ENCODE measurements around the gene TMBIM1. TPM values are rescaled to one million over a fixed set of nuclear protein-coding genes. Genes with fewer than 3 reads are reported as not detected.

TMBIM1 gene
- total RNA-seq, 5 donors from 2014 or later (not counting 1 experiment from before 2014, with no cell fraction given): 78.8 to 166 (median 144) TPM

GRCh38 chr2:218236829-218237228, 55.5 kb downstream of the TMBIM1 start:
- Histone ChIP-seq H3K36me3 (ENCODE audit: control insufficient read depth in 2 of 2, extremely low read depth in 1 of 2, insufficient read depth in 1 of 2, low read length in 1 of 2) (peaks cover 19 to 91% of the 10 kb centered on the region in 2 donors), H3K27me3 (replicated peaks in 1 of 2; ENCODE audit: control insufficient read depth in 2 of 2, extremely low read depth in 1 of 2, insufficient read depth in 2 of 2, low read length in 1 of 2) (no peaks in the 10 kb centered on the region), H3K4me1 (ENCODE audit: control insufficient read depth in 1 of 2, extremely low read depth in 1 of 2, insufficient read depth in 2 of 2, low read length in 2 of 2) (peaks cover 3% of the 10 kb centered on the region in 2 experiments), H3K4me3 (ENCODE audit: control insufficient read depth in 1 of 2, extremely low read depth in 1 of 2, low read length in 1 of 2) (no peak overlapping the region), H3K9me3 (no peaks in the 10 kb centered on the region), H3K27ac (ENCODE audit: low read length) (no peak overlapping the region)
- no peak overlapping the region for H3K27ac Mint-ChIP-seq
- H3K36me3 Mint-ChIP-seq: peaks cover 60% of the 10 kb centered on the region
- DNase-seq (no peak), ATAC-seq (replicated peaks in 1 of 4) (no peak)
- H3K4me1 Mint-ChIP-seq: peaks cover 21 to 36% (median 26%) of the 10 kb centered on the region in 3 donors
- H3K27me3 Mint-ChIP-seq: no peaks in the 10 kb centered on the region
- POLR2A ChIA-PET: no interaction called here
- CTCF ChIA-PET: no interaction called here
- WGBS (ENCODE audit: insufficient coverage): no CpG with 5 or more reads among the region's 4 CpGs
- H3K4me3 Mint-ChIP-seq: no peak overlapping the region
- no peaks in the 10 kb centered on the region for H3K9me3 Mint-ChIP-seq

- ATAC-seq (replicated peaks in 1 of 4): no peak
- CTCF ChIA-PET: no interaction called here
These were observed 57.3 kb downstream of the TMBIM1 start for GRCh38 chr2:218235017-218235416.

GRCh38 chr2:218234521-218234920, 57.8 kb downstream of the TMBIM1 start:
- Mint-ChIP-seq H3K36me3 (peaks cover 60% of the 10 kb centered on the region), H3K27me3 (no peaks in the 10 kb centered on the region), H3K4me3 (no peak overlapping the region), H3K9me3 (no peaks in the 10 kb centered on the region), H3K4me1 (peaks cover 29 to 49% (median 39%) of the 10 kb centered on the region in 3 donors), H3K27ac (peak overlapping the region in 1 of 2 donors; percentile 44)
- no CpG with 5 or more reads among the region's 3 CpGs for WGBS (ENCODE audit: insufficient coverage)
- ChIA-PET POLR2A (interaction anchor here in 1 of 2 donors (1.7 kb wide), 1 partner anchor 18 kb away, joined by 4 read pairs; no protein-coding TSS in a partner anchor), CTCF (interaction anchor here in 1 of 2 donors (1.4 kb wide), 1 partner anchor 20 kb away, joined by 3 read pairs; no protein-coding TSS in a partner anchor)
- no peak overlapping the region for H3K4me3 ChIP-seq (ENCODE audit: control insufficient read depth in 1 of 2, extremely low read depth in 1 of 2, low read length in 1 of 2)
- no peak overlapping the region for H3K27ac ChIP-seq (ENCODE audit: low read length)
- H3K9me3 ChIP-seq: no peaks in the 10 kb centered on the region
- H3K36me3 ChIP-seq (ENCODE audit: control insufficient read depth in 2 of 2, extremely low read depth in 1 of 2, insufficient read depth in 1 of 2, low read length in 1 of 2): peaks cover 14 to 92% of the 10 kb centered on the region in 2 donors
- no peaks in the 10 kb centered on the region for H3K27me3 ChIP-seq (replicated peaks in 1 of 2; ENCODE audit: control insufficient read depth in 2 of 2, extremely low read depth in 1 of 2, insufficient read depth in 2 of 2, low read length in 1 of 2)
- ATAC-seq (replicated peaks in 1 of 4) (no peak), DNase-seq (no peak)
- H3K4me1 ChIP-seq (ENCODE audit: control insufficient read depth in 1 of 2, extremely low read depth in 1 of 2, insufficient read depth in 2 of 2, low read length in 2 of 2): peaks cover 18 to 22% of the 10 kb centered on the region in 2 experiments

More at GRCh38 chr2:218235017-218235416, 57.3 kb downstream of the TMBIM1 start:
- POLR2A ChIA-PET: interaction anchor here (0.8 to 1.4 kb wide), 3 partner anchors 13 to 20 kb away, joined by 3 to 7 read pairs (median 5); partner anchors contain the start of gene ARPC2 (in 1 of the 2)
- peaks cover 13 to 18% of the 10 kb centered on the region in 2 experiments for H3K4me1 ChIP-seq (ENCODE audit: control insufficient read depth in 1 of 2, extremely low read depth in 1 of 2, insufficient read depth in 2 of 2, low read length in 2 of 2)
- H3K27ac Mint-ChIP-seq: peak overlapping the region in 1 of 2 donors; percentile 44
- H3K27ac ChIP-seq (ENCODE audit: low read length): no peak overlapping the region
- peaks cover 29 to 44% (median 34%) of the 10 kb centered on the region in 3 donors for H3K4me1 Mint-ChIP-seq
- no peak for DNase-seq
- H3K36me3 ChIP-seq (ENCODE audit: control insufficient read depth in 2 of 2, extremely low read depth in 1 of 2, insufficient read depth in 1 of 2, low read length in 1 of 2): peaks cover 19 to 92% of the 10 kb centered on the region in 2 donors
- peaks cover 60% of the 10 kb centered on the region for H3K36me3 Mint-ChIP-seq
- H3K9me3 ChIP-seq: no peaks in the 10 kb centered on the region
- no peak overlapping the region for H3K4me3 Mint-ChIP-seq
- H3K27me3 ChIP-seq (replicated peaks in 1 of 2; ENCODE audit: control insufficient read depth in 2 of 2, extremely low read depth in 1 of 2, insufficient read depth in 2 of 2, low read length in 1 of 2): no peaks in the 10 kb centered on the region
- H3K4me3 ChIP-seq (ENCODE audit: control insufficient read depth in 1 of 2, extremely low read depth in 1 of 2, low read length in 1 of 2): no peak overlapping the region
- no peaks in the 10 kb centered on the region for H3K27me3 Mint-ChIP-seq
- no peaks in the 10 kb centered on the region for H3K9me3 Mint-ChIP-seq
- no CpG with 5 or more reads among the region's 2 CpGs for WGBS (ENCODE audit: insufficient coverage)

GRCh38 chr2:218233543-218233942, 58.8 kb downstream of the TMBIM1 start:
- H3K4me3 Mint-ChIP-seq: no peak overlapping the region
- no peak overlapping the region for H3K27ac ChIP-seq (ENCODE audit: low read length)
- H3K27me3 Mint-ChIP-seq: no peaks in the 10 kb centered on the region
- peak overlapping the region in 1 of 2 donors; percentile 69 for H3K27ac Mint-ChIP-seq
- no peak overlapping the region for H3K4me3 ChIP-seq (ENCODE audit: control insufficient read depth in 1 of 2, extremely low read depth in 1 of 2, low read length in 1 of 2)
- WGBS (ENCODE audit: insufficient coverage): no CpG with 5 or more reads among the region's 4 CpGs
- H3K4me1 ChIP-seq (ENCODE audit: control insufficient read depth in 1 of 2, extremely low read depth in 1 of 2, insufficient read depth in 2 of 2, low read length in 2 of 2): peaks cover 23 to 25% of the 10 kb centered on the region in 2 experiments
- no peak for ATAC-seq (replicated peaks in 1 of 4)
- DNase-seq: no peak
- no peaks in the 10 kb centered on the region for H3K9me3 ChIP-seq
- CTCF ChIA-PET: interaction anchor here (0.6 to 1.4 kb wide), 2 partner anchors 21 to 885 kb away, joined by 3 to 6 read pairs; no protein-coding TSS in a partner anchor
- peaks cover 6 to 85% of the 10 kb centered on the region in 2 donors for H3K36me3 ChIP-seq (ENCODE audit: control insufficient read depth in 2 of 2, extremely low read depth in 1 of 2, insufficient read depth in 1 of 2, low read length in 1 of 2)
- H3K4me1 Mint-ChIP-seq: peaks cover 38 to 53% (median 46%) of the 10 kb centered on the region in 3 donors
- H3K27me3 ChIP-seq (replicated peaks in 1 of 2; ENCODE audit: control insufficient read depth in 2 of 2, extremely low read depth in 1 of 2, insufficient read depth in 2 of 2, low read length in 1 of 2): no peaks in the 10 kb centered on the region
- H3K36me3 Mint-ChIP-seq: peaks cover 59% of the 10 kb centered on the region
- POLR2A ChIA-PET: interaction anchor here (0.8 to 1.7 kb wide), 3 partner anchors 10 to 17 kb away, joined by 3 to 4 read pairs (median 3); no protein-coding TSS in a partner anchor
- H3K9me3 Mint-ChIP-seq: no peaks in the 10 kb centered on the region

DNA sequence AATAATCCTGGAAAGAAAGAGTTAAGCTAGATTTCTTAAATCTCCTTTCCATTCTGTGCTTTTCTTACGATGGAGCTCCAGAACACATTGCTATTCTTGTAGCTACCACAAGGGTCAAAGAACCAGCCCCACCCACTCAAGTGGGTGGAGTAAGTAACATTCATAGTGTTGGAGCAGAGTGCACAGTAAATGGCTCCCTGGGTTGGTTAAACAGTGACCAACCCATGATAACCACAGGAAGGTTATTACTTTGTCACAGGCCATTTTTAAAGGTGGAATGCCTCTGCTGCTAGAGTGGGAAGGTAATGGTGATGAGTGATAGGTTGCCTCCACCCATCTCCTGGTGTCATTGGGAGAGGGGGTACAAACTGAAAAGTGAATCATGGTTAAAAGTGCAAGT, 61.4 kb downstream of the TMBIM1 start:
- no peaks in the 10 kb centered on the region for H3K9me3 Mint-ChIP-seq
- H3K4me3 ChIP-seq (ENCODE audit: control insufficient read depth in 1 of 2, extremely low read depth in 1 of 2, low read length in 1 of 2): no peak overlapping the region
- H3K4me1 ChIP-seq (ENCODE audit: control insufficient read depth in 1 of 2, extremely low read depth in 1 of 2, insufficient read depth in 2 of 2, low read length in 2 of 2): peaks cover 31 to 39% of the 10 kb centered on the region in 2 experiments
- no peaks in the 10 kb centered on the region for H3K9me3 ChIP-seq
- peak overlapping the region; percentile 90 to 92 for H3K27ac Mint-ChIP-seq
- no peaks in the 10 kb centered on the region for H3K27me3 Mint-ChIP-seq
- H3K4me3 Mint-ChIP-seq: peak overlapping the region; percentile 39 to 70 (median 62)
- H3K36me3 Mint-ChIP-seq: peaks cover 60% of the 10 kb centered on the region
- peaks cover 65 to 72% (median 68%) of the 10 kb centered on the region in 3 donors for H3K4me1 Mint-ChIP-seq
- no CpG with 5 or more reads among the region's 1 CpG for WGBS (ENCODE audit: insufficient coverage)
- peaks cover 14 to 81% of the 10 kb centered on the region in 2 donors for H3K36me3 ChIP-seq (ENCODE audit: control insufficient read depth in 2 of 2, extremely low read depth in 1 of 2, insufficient read depth in 1 of 2, low read length in 1 of 2)
- POLR2A ChIA-PET: interaction anchor here (0.7 to 1.1 kb wide), 8 partner anchors 9 to 427 kb away, joined by 3 to 6 read pairs (median 5); no protein-coding TSS in a partner anchor
- CTCF ChIA-PET: interaction anchor here (0.7 to 3.1 kb wide), 14 partner anchors 9 to 675 kb away, joined by 3 to 33 read pairs (median 4); partner anchors contain the start of genes AAMP (in 1 of the 2), ARPC2 (in 1 of the 2), CXCR1 (in 1 of the 2) and PNKD (in 1 of the 2)
- peak in 21 of 35 experiments; percentile 6 to 61 (median 25) for DNase-seq
- ATAC-seq (replicated peaks in 1 of 4): peak in 2 of 4 experiments; percentile 34 to 61
- H3K27me3 ChIP-seq (replicated peaks in 1 of 2; ENCODE audit: control insufficient read depth in 2 of 2, extremely low read depth in 1 of 2, insufficient read depth in 2 of 2, low read length in 1 of 2): no peaks in the 10 kb centered on the region
- H3K27ac ChIP-seq (ENCODE audit: low read length): peak overlapping the region; percentile 70

GRCh38 chr2:218229851-218230250, 62.5 kb downstream of the TMBIM1 start:
- Mint-ChIP-seq H3K27ac (peak overlapping the region; percentile 90 to 92), H3K27me3 (no peaks in the 10 kb centered on the region), H3K36me3 (peaks cover 63% of the 10 kb centered on the region), H3K4me1 (peaks cover 75 to 81% (median 78%) of the 10 kb centered on the region in 3 donors), H3K4me3 (peak overlapping the region in 2 of 3 donors; percentile 39 to 70), H3K9me3 (no peaks in the 10 kb centered on the region)
- Histone ChIP-seq H3K4me1 (ENCODE audit: control insufficient read depth in 1 of 2, extremely low read depth in 1 of 2, insufficient read depth in 2 of 2, low read length in 2 of 2) (peaks cover 41 to 42% of the 10 kb centered on the region in 2 experiments), H3K4me3 (ENCODE audit: control insufficient read depth in 1 of 2, extremely low read depth in 1 of 2, low read length in 1 of 2) (no peak overlapping the region), H3K9me3 (no peaks in the 10 kb centered on the region), H3K27me3 (replicated peaks in 1 of 2; ENCODE audit: control insufficient read depth in 2 of 2, extremely low read depth in 1 of 2, insufficient read depth in 2 of 2, low read length in 1 of 2) (no peaks in the 10 kb centered on the region), H3K27ac (ENCODE audit: low read length) (peak overlapping the region; percentile 70), H3K36me3 (ENCODE audit: control insufficient read depth in 2 of 2, extremely low read depth in 1 of 2, insufficient read depth in 1 of 2, low read length in 1 of 2) (peaks cover 14 to 80% of the 10 kb centered on the region in 2 donors)
- CTCF ChIA-PET: interaction anchor here (0.7 to 3.1 kb wide), 12 partner anchors 10 to 418 kb away, joined by 3 to 33 read pairs (median 5); partner anchors contain the start of genes AAMP (in 1 of the 2), CXCR1 (in 1 of the 2) and PNKD (in 1 of the 2)
- ATAC-seq (replicated peaks in 1 of 4) (peak in 2 of 4 experiments; percentile 20 to 44), DNase-seq (peak in 1 of 35 experiments; percentile 12)
- POLR2A ChIA-PET: interaction anchor here (0.6 to 1.8 kb wide), 12 partner anchors 9 to 1908 kb away, joined by 3 to 36 read pairs (median 5); partner anchors contain the start of genes AAMP (in 1 of the 2) and PNKD (in 1 of the 2)
- WGBS (ENCODE audit: insufficient coverage): 15% methylated on average over 3 of the region's 4 CpGs
